Ascending aorta (tissue), 2 donors: ENCODE results near the gene DNAJC5. TPM values are rescaled to one million over a fixed set of nuclear protein-coding genes. Genes with fewer than 3 reads are reported as not detected.
"Not testable (repeated sequence)": the region's sequence is repeated elsewhere in the genome, so short reads cannot be mapped to it uniquely, and the experiment has no call there.

Experiments
- DNase-seq, 2 donors: peaks; one replicate each; pipeline ENCODE4 v3.0.0-alpha.2; 2019; ENCODE audit warnings: low spot score in 2 of 2
- H3K27ac ChIP-seq, 2 donors: fragments of 200-600 bp; sonication (generic); one replicate each; pipeline ENCODE4 v1.5.1; 2016 to 2017; ENCODE audit warnings: mild to moderate bottlenecking in 1 of 2
- H3K27me3 ChIP-seq: fragments of 200-600 bp; sonication (generic); one replicate; pipeline ENCODE4 v1.5.1; 2017
- H3K36me3 ChIP-seq, 2 donors: fragments of 200-600 bp; sonication (generic); one replicate each; pipeline ENCODE4 v1.5.1; 2016
- H3K4me1 ChIP-seq, 2 donors: fragments of 200-600 bp; sonication (generic); one replicate each; pipeline ENCODE4 v1.5.1; 2016 to 2017; ENCODE audit warnings: mild to moderate bottlenecking in 1 of 2
- H3K4me3 ChIP-seq, 2 donors: fragments of 200-600 bp; sonication (generic); one replicate each; pipeline ENCODE4 v1.5.1; 2016 to 2017; ENCODE audit warnings: mild to moderate bottlenecking in 1 of 2
- H3K9me3 ChIP-seq, 2 donors: fragments of 200-600 bp; sonication (generic); one replicate each; pipeline ENCODE4 v1.5.1; 2016
- CTCF ChIP-seq, 3 experiments: fragments of 200-600 bp in 2 of 3; fragments of 450-650 bp in 1 of 3; sonication (generic) in 2 of 3; IDR thresholded peaks; one replicate each; pipeline ENCODE4 v1.5.1; 2016 to 2019; ENCODE audit warnings: antibody characterized with exemption in 3 of 3, mild to moderate bottlenecking in 1 of 3, moderate library complexity in 1 of 3
- intact Hi-C: fragments of 100-400 bp; cut with DNase I; formaldehyde crosslinking; loops from one replicate; pipeline ENCODE4 v1.15.1; 2023
- total RNA-seq: library from RNA; depleted of rRNA; stranded (reverse); fragments of >200 nt; gene quantifications from one replicate; pipeline ENCODE4 v1.1.0, GENCODE V29; 2016

The DNAJC5 gene
- total RNA-seq, 1 donor from 2014 or later: 42.9 TPM

- peak overlapping the region in 1 of 2 donors; percentile 52 for H3K27ac ChIP-seq
- intact Hi-C loops: no loop called here
- TF ChIP-seq CTCF (IDR thresholded peaks at IDR 0.05): no peak
- peak; percentile 41 to 77 for DNase-seq
- no peaks in the 10 kb centered on the region for H3K9me3 ChIP-seq
- H3K27me3 ChIP-seq: no peaks in the 10 kb centered on the region
- no peak overlapping the region for H3K4me3 ChIP-seq
- peaks cover 84 to 96% of the 10 kb centered on the region in 2 donors for H3K36me3 ChIP-seq
- H3K4me1 ChIP-seq: no peaks in the 10 kb centered on the region
Measured at GRCh38 chr20:63873477-63873971, 21.4 kb upstream of the DNAJC5 start.

GRCh38 chr20:63874241-63874640 is 20.7 kb upstream of the DNAJC5 start:
- H3K27me3 ChIP-seq, DNase-seq, H3K9me3 ChIP-seq, intact Hi-C loops, H3K4me1 ChIP-seq, H3K4me3 ChIP-seq, H3K27ac ChIP-seq: not testable (repeated sequence)
- H3K36me3 ChIP-seq: peaks cover 84 to 98% of the 10 kb centered on the region in 2 donors

GRCh38 chr20:63876489-63877036 is 18.4 kb upstream of the DNAJC5 start:
- intact Hi-C loops: no loop called here
- no peak for TF ChIP-seq CTCF (IDR thresholded peaks at IDR 0.05)

DNA sequence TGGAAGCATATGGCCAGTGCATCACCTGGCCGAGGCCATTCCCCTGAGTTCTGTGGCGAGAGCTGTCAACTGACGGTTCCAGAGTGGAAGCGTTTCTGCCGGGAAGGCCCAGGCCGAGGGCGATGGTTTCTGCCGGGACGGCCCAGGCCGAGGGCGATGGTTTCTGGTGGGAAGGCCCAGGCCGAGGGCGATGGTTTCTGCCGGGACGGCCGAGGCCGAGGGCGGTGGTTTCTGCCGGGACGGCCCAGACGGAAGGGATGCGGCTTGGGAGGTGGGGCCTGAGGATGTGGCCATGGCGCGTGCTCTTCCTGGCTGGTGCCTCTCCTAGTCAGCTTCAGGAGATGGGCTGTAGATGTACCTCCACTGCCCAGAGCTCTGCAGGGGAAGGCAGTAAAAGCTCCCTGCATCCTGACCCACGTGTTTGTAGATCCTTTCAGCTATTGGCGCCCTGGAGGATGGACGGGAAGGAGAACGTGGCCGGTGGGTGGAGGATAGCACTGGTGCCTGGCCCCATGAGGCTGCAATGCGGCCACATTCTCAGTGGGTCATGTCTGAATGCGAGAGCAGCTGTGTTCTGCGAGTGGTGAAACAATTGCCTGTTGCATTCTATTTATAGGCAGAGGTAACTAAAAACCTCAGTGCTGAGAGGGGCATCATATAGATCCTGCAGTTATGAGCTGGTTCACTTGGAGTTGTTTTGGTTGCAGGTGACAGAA is 17.0 kb upstream of the DNAJC5 start:
- Histone ChIP-seq H3K27me3 (no peaks in the 10 kb centered on the region), H3K36me3 (peaks cover 67 to 82% of the 10 kb centered on the region in 2 donors), H3K4me3 (no peak overlapping the region), H3K9me3 (no peaks in the 10 kb centered on the region), H3K4me1 (no peaks in the 10 kb centered on the region), H3K27ac (no peak overlapping the region)
- DNase-seq: peak in 1 of 2 donors; percentile 58
- intact Hi-C loops: no loop called here
- no peak for TF ChIP-seq CTCF (IDR thresholded peaks at IDR 0.05)

More at GRCh38 chr20:63876489-63877036, 18.4 kb upstream of the DNAJC5 start:
- no peaks in the 10 kb centered on the region for H3K27me3 ChIP-seq
- no peaks in the 10 kb centered on the region for H3K9me3 ChIP-seq
- no peak overlapping the region for H3K27ac ChIP-seq
- no peak for DNase-seq
- peaks cover 70 to 82% of the 10 kb centered on the region in 2 donors for H3K36me3 ChIP-seq
- H3K4me3 ChIP-seq: no peak overlapping the region
- no peaks in the 10 kb centered on the region for H3K4me1 ChIP-seq

DNA sequence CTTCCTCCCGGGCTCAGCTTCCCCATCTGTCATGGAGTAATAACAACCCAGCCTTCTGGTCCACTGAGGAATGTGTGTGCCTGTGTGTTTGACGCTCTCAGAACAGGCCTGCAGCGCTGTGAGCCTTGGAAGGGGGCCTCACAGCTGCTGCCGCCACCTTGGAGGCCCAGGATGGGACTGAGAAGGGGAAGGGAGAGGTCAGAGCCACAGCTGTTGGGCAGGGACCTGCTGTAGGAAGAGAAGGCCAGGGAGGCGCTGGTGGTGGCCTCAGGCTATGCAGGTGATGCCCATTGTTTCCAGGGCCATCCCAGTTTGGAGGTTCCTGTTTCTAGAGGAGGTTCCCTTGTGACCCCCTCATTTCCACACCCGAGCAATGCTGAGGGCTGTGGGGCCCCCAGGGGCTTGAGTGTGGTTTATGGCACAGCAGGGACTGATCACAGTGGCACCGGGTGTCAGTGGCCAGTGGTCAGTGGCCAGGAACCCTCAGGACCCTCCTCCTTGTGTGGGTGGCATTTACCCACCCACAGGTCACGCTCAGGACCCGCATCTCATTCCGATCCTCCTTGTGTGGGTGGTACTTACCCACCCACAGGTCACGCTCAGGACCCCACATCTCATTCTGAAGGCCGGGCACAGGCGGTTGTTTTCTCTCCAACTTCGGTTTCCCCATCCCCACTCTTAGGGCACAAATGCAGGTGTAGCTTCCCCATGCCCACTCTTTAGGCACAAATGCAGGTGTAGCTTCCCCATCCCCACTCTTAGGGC is 15.8 kb upstream of the DNAJC5 start:
- no peak for TF ChIP-seq CTCF (IDR thresholded peaks at IDR 0.05)
- no peak overlapping the region for H3K27ac ChIP-seq
- no peaks in the 10 kb centered on the region for H3K9me3 ChIP-seq
- no peaks in the 10 kb centered on the region for H3K4me1 ChIP-seq
- no peak for DNase-seq
- H3K27me3 ChIP-seq: no peaks in the 10 kb centered on the region
- H3K36me3 ChIP-seq: peaks cover 68 to 81% of the 10 kb centered on the region in 2 donors
- H3K4me3 ChIP-seq: no peak overlapping the region
- intact Hi-C loops: no loop called here

DNA sequence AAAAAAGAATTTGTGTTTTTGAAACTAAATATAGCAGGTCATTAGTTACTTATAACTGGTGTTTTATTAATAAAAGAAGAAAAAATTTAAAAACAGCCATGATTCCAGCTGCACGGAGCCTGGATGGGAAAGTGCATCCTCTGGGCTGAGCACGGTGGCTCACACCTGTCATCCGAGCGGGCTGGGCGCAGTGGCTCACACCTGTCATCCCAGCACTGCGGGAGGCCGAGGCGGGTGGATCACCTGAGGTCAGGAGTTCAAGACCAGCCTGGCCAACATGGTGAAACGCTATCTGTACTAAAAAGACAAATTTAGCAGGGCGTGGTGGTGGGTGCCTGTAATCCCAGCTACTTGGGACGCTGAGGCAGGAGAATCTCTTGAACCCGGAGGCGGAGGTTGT is 14.0 kb upstream of the DNAJC5 start:
- H3K4me1 ChIP-seq, intact Hi-C loops, H3K9me3 ChIP-seq, H3K27me3 ChIP-seq, H3K4me3 ChIP-seq, H3K27ac ChIP-seq, DNase-seq: not testable (repeated sequence)
- H3K36me3 ChIP-seq: peaks cover 59 to 81% of the 10 kb centered on the region in 2 donors
